ENCODE results near the gene SCARF2.
"Not testable (repeated sequence)": the region's sequence is repeated elsewhere in the genome, so short reads cannot be mapped to it uniquely, and the experiment has no call there.

DNA sequence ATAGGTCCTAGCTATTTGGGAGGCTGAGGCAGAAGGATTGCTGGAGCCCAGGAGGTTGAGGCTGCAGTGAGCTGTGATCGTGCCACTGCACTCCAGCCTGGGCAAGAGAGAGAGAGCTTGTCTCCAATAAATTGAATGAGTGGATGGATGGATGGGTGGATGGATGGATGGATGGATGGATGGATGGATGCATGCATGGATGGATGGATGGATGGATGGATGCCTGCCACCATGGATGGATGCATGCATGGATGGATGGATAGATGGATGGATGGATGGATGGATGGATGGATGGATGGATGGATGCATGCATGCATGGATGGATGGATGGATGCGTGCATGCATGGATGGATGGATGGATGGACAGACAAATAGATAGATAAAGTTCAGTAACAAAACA lies 32.9 kb upstream of the SCARF2 start:
- not testable (repeated sequence) for TF ChIP-seq ZFX (IDR thresholded peaks at IDR 0.05)
- TF ChIP-seq, protein P1, sequence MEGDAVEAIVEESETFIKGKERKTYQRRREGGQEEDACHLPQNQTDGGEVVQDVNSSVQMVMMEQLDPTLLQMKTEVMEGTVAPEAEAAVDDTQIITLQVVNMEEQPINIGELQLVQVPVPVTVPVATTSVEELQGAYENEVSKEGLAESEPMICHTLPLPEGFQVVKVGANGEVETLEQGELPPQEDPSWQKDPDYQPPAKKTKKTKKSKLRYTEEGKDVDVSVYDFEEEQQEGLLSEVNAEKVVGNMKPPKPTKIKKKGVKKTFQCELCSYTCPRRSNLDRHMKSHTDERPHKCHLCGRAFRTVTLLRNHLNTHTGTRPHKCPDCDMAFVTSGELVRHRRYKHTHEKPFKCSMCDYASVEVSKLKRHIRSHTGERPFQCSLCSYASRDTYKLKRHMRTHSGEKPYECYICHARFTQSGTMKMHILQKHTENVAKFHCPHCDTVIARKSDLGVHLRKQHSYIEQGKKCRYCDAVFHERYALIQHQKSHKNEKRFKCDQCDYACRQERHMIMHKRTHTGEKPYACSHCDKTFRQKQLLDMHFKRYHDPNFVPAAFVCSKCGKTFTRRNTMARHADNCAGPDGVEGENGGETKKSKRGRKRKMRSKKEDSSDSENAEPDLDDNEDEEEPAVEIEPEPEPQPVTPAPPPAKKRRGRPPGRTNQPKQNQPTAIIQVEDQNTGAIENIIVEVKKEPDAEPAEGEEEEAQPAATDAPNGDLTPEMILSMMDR (conservative IDR thresholded peaks at IDR 0.05), result not testable (repeated sequence)

Measured in C4-2B (cell line).